Coronary artery (tissue), 2 donors: ENCODE data around the gene CEP250.

Experiments
- DNase-seq: peaks from one replicate; pipeline ENCODE4 v3.0.0-alpha.2; 2017; ENCODE audit warnings: low spot score
- H3K27ac ChIP-seq, 2 donors: fragments of 200-600 bp; sonication (generic); one replicate each; pipeline ENCODE4 v1.5.1; 2016 to 2019
- H3K4me3 ChIP-seq: fragments of 200-600 bp; sonication (generic); 2 replicates; pipeline ENCODE4 v1.5.1; 2016; ENCODE audit warnings: mild to moderate bottlenecking, moderate library complexity
- CTCF ChIP-seq: fragments of 200-600 bp; sonication (generic); IDR thresholded peaks from one replicate; pipeline ENCODE4 v1.5.1; 2019; ENCODE audit warnings: antibody characterized with exemption

CEP250 gene

GRCh38 chr20:35466856-35467255 lies 11.5 kb downstream of the CEP250 start:
- Histone ChIP-seq H3K4me3 (no peak overlapping the region), H3K27ac (no peak overlapping the region)
- TF ChIP-seq CTCF = no peak
- DNase-seq = no peak

DNA sequence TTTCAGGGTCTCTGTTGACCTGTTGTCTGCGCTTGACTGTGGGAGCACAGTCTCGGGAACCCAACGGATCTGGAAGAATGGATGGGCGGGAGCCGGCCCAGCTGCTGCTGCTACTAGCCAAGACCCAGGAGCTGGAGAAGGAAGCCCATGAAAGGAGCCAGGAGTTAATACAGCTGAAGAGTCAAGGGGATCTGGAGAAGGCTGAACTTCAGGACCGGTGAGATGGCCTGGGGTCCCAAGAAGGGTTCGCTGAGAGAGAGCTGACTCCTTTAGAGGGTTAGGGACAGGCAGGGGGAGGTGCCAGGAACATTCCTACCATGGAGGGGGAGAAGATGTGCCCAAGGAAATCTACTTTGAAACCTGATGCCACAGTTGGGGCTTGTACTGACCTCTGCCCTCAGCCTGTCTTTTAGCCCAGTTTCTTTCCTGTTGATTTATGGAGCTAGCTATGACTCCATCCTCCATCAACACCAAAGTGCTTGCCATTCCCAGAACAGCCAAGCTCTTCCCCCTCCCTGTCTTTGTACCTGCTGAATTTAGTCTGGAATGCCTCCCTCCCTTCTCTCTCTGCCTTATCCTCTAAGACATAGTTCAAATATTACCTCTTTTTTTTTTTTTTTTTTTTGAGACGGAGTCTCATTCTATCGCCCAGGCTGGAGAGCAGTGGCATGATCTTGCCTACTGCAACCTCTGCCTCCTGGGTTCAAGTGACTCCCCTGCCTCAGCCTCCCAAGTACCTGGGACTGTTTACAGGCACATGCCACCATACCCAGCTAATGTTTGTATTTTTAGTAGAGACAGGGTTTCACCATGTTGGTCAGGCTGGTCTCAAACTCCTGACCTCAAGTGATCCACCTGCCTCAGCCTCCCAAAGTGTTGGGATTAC lies 12.2 kb downstream of the CEP250 start:
- no peak for TF ChIP-seq CTCF
- H3K27ac ChIP-seq = no peak overlapping the region
- no peak for DNase-seq
- no peak overlapping the region for H3K4me3 ChIP-seq

- Histone ChIP-seq H3K27ac (no peak overlapping the region), H3K4me3 (no peak overlapping the region)
- no peak for TF ChIP-seq CTCF
- DNase-seq = no peak
These were observed 13.4 kb downstream of the CEP250 start for GRCh38 chr20:35468671-35469334.

GRCh38 chr20:35472209-35472608 lies 16.8 kb downstream of the CEP250 start:
- TF ChIP-seq CTCF = no peak
- Histone ChIP-seq H3K27ac (no peak overlapping the region), H3K4me3 (no peak overlapping the region)
- no peak for DNase-seq

- no peak for TF ChIP-seq CTCF
- no peak overlapping the region for H3K4me3 ChIP-seq
- no peak for DNase-seq
- no peak overlapping the region for H3K27ac ChIP-seq
These were observed 18.3 kb downstream of the CEP250 start for GRCh38 chr20:35473684-35474083.

DNA sequence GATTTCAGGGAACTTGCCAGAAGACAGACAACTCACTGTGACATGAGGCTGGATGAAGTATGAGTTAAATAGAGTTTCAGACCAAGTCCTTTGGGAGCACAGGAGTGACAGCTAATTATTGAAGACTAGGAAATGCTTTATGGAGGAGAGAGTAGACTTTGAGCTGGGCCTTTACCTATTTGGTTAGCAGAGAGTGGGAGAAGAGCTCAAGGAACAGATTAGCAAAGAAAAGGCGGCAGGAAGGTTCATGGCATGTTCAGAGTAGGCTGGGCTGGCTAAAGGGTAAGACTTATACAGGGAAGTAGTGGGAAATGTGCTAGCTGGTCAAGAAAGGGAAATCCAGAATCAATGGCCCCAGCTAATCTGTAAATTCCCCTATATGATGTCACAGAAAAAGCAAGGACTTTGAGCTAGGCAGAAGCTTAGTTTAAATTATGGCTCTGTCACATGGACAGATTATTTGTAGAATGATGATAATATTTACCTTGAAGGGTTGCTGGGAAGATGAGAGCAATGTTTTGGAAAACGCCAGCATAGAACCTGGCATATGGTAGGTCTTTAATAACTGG lies 19.0 kb downstream of the CEP250 start:
- no peak for DNase-seq
- TF ChIP-seq CTCF = no peak
- H3K4me3 ChIP-seq = no peak overlapping the region
- H3K27ac ChIP-seq = no peak overlapping the region
